Mononuclear cell (primary cell): ENCODE measurements around the gene NOTCH1. TPM values are rescaled to one million over a fixed set of nuclear protein-coding genes. Genes with fewer than 3 reads are reported as not detected.

ENCODE experiments used
- total RNA-seq: library from RNA; depleted of rRNA; stranded (reverse); fragments of >200 nt; gene quantifications from one replicate; pipeline ENCODE4 v1.2.3, GENCODE V29; 2012

Gene NOTCH1
- total RNA-seq, 1 donor = 28.1 TPM

Other genes starting within 250 kb of the NOTCH1 start
- gene CCDC187, start 242.0 kb downstream of the NOTCH1 start, total RNA-seq = 0.10 TPM
- 2.6 TPM for gene GPSM1, start 218.5 kb downstream of the NOTCH1 start, total RNA-seq
- 9.0 TPM for gene DNLZ, start 182.3 kb downstream of the NOTCH1 start, total RNA-seq
- 8.5 TPM for gene CARD9, start 172.4 kb downstream of the NOTCH1 start, total RNA-seq
- gene SNAPC4, start 145.9 kb downstream of the NOTCH1 start, total RNA-seq = 3.5 TPM
- 16.2 TPM for gene ENTR1, start 135.4 kb downstream of the NOTCH1 start, total RNA-seq
- gene PMPCA, start 135.4 kb downstream of the NOTCH1 start, total RNA-seq = 36.6 TPM
- gene INPP5E, start 106.2 kb downstream of the NOTCH1 start, total RNA-seq = 5.5 TPM
- gene SEC16A, start 63.0 kb downstream of the NOTCH1 start, total RNA-seq = 38.0 TPM
- 2.1 TPM for gene EGFL7, start 116.9 kb upstream of the NOTCH1 start, total RNA-seq
- 18.7 TPM for gene AGPAT2, start 141.4 kb upstream of the NOTCH1 start, total RNA-seq
- 2.7 TPM for gene DIPK1B, start 166.5 kb upstream of the NOTCH1 start, total RNA-seq
- not detected for gene LCN10, start 196.9 kb upstream of the NOTCH1 start, total RNA-seq
- gene LCN6, start 202.5 kb upstream of the NOTCH1 start, total RNA-seq = not detected
- not detected for gene LCN8, start 212.2 kb upstream of the NOTCH1 start, total RNA-seq
- not detected for gene LCN15, start 218.5 kb upstream of the NOTCH1 start, total RNA-seq
- 16.1 TPM for gene TMEM141, start 245.3 kb upstream of the NOTCH1 start, total RNA-seq